ENCODE data around the gene ANAPC5. TPM values are rescaled to one million over a fixed set of nuclear protein-coding genes. Genes with fewer than 3 reads are reported as not detected.
A peak's percentile ranks its signal among the peaks of the same experiment; 100 is the strongest.

ANAPC5 gene
- total and polyA plus RNA-seq, 12 donors, result 81.3 to 204 (median 96.6) TPM

DNA sequence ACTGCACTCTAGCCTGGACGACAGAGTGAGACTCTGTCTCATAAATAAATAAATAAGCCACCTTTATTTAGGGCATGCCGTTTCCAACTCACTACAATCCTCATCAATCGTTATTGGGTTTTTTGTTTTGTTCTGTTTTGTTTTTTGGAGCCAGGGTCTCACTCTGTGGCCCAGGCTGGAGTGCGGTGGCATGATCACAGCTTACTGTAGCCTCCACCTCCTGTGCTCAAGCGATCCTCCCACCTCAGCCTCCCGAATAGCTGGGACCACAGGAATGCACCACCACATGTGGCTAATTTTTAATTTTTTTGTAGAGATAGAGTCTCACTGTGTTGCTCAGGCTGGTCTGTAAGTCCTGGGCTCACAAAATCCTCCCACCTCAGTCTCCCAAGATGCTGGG lies 3.6 kb upstream of the ANAPC5 start:
- no peaks in the 10 kb centered on the region for H3K27me3 ChIP-seq
- no peak overlapping the region for H3K4me3 ChIP-seq
- WGBS, 4 donors, result 73 to 82% (median 81%) methylated on average over 6 of the region's 6 CpGs
- intact Hi-C loops (cut with DNase I), result no loop called here
- TF ChIP-seq, protein P1, sequence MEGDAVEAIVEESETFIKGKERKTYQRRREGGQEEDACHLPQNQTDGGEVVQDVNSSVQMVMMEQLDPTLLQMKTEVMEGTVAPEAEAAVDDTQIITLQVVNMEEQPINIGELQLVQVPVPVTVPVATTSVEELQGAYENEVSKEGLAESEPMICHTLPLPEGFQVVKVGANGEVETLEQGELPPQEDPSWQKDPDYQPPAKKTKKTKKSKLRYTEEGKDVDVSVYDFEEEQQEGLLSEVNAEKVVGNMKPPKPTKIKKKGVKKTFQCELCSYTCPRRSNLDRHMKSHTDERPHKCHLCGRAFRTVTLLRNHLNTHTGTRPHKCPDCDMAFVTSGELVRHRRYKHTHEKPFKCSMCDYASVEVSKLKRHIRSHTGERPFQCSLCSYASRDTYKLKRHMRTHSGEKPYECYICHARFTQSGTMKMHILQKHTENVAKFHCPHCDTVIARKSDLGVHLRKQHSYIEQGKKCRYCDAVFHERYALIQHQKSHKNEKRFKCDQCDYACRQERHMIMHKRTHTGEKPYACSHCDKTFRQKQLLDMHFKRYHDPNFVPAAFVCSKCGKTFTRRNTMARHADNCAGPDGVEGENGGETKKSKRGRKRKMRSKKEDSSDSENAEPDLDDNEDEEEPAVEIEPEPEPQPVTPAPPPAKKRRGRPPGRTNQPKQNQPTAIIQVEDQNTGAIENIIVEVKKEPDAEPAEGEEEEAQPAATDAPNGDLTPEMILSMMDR (IDR thresholded peaks at IDR 0.05), result no peak
- TF ChIP-seq POLR2A (IDR thresholded peaks at IDR 0.05), result no peak
- DNase-seq, result no peak
- H3K36me3 ChIP-seq (replicated peaks in 1 of 2), result no peaks in the 10 kb centered on the region
- no peaks in the 10 kb centered on the region for H3K9me3 ChIP-seq (replicated peaks in 1 of 3)
- no peak overlapping the region for H3K27ac ChIP-seq
- peaks cover 8% of the 10 kb centered on the region in 2 donors for H3K4me1 ChIP-seq (replicated peaks in 1 of 2)

DNA sequence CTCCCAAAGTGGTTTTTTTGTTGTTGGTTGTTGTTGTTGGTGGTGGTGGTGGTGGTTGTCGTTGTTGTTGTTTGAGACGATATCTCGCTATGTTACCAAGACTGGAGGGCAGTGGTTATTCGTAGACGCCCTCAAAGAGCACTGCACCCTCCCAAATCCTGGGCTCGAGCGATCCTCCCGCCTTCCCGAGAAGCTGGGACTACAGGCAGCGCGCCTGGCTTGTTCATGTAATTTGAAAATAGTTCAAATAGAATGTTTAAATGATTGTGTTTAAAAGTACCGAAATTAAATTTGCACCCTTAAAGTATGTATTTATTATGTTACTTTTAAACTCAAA lies 439 bp upstream of the ANAPC5 start:
- no peaks in the 10 kb centered on the region for H3K9me3 ChIP-seq (replicated peaks in 1 of 3)
- no peak for DNase-seq
- TF ChIP-seq, protein P1 (IDR thresholded peaks at IDR 0.05), result no peak
- no peak for TF ChIP-seq POLR2A (IDR thresholded peaks at IDR 0.05)
- H3K27me3 ChIP-seq, result no peaks in the 10 kb centered on the region
- peak overlapping the region in 2 of 5 donors; percentile 13 to 86 for H3K27ac ChIP-seq
- peaks cover 10 to 11% of the 10 kb centered on the region in 2 donors for H3K4me1 ChIP-seq (replicated peaks in 1 of 2)
- intact Hi-C loops (cut with DNase I), result no loop called here
- H3K36me3 ChIP-seq (replicated peaks in 1 of 2), result no peaks in the 10 kb centered on the region
- WGBS, 4 donors, result 0 to 1% (median 1%) methylated on average over 1 to 12 of the region's 12 CpGs
- peak overlapping the region in 2 of 4 donors; percentile 32 to 79 for H3K4me3 ChIP-seq

DNA sequence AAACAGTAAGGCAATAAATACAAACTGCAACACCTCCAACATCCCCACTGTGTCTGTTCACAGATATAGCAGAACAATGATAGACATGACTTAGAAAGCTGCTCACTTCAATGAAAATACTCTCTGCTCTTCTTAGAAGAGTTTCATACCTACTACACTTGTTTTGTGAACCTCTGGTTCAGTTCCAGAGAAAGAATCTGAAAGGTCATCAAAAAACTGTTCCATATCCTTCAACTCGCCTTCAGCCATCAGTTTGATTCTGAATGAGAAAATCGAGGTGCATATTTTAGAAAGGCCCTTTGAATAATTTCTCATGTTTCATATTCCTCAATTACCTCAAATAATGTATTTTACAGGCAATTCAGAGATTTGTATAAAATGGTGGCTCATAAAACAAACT lies 5.5 kb downstream of the ANAPC5 start:
- Histone ChIP-seq H3K27me3 (no peaks in the 10 kb centered on the region), H3K27ac (no peak overlapping the region), H3K9me3 (replicated peaks in 1 of 3) (no peaks in the 10 kb centered on the region), H3K4me1 (replicated peaks in 1 of 2) (peaks cover 10 to 11% of the 10 kb centered on the region in 2 donors), H3K4me3 (no peak overlapping the region), H3K36me3 (replicated peaks in 1 of 2) (peaks cover 0 to 52% of the 10 kb centered on the region in 2 donors)
- TF ChIP-seq, protein P1 (IDR thresholded peaks at IDR 0.05), result no peak
- no peak for TF ChIP-seq POLR2A (IDR thresholded peaks at IDR 0.05)
- intact Hi-C loops (cut with DNase I), result no loop called here
- 69 to 89% (median 79%) methylated on average over 2 of the region's 2 CpGs for WGBS, 4 donors
- DNase-seq, result no peak

DNA sequence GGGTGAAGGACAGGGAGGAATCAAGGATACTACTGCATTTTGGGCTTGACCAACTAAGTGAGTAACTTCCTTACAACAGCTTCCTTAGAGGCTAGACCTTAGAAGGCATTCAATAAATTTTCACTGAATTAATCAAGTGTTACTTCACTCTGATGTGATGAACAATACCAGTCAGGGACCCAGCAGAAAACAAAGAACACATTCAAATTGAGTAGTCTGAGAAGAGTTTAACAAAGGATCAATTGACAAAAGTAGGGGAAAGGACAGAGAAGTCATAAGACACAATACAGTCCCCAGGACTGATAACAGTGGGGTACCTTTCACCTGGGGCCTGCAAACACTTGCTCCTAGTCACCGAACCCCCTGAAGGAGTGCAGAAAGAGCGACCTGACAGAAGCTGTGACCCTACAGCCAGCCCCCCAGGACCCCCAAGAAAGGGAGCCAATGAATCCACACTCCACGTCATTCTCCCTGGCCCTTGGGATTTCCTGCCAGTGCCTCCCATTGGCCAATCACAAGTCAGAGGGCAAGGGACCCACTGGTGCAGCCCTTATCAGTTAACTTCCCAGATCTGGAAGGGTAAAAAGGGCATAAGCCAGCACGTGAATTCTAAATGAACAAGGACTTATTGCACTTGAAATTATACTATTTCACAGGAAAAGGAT lies 6.9 kb downstream of the ANAPC5 start:
- TF ChIP-seq, protein P1 (IDR thresholded peaks at IDR 0.05), result no peak
- TF ChIP-seq POLR2A (IDR thresholded peaks at IDR 0.05), result no peak
- WGBS, 4 donors, result 82 to 93% (median 85%) methylated on average over 4 of the region's 4 CpGs
- Histone ChIP-seq H3K36me3 (replicated peaks in 1 of 2) (peaks cover 0 to 67% of the 10 kb centered on the region in 2 donors), H3K4me3 (no peak overlapping the region), H3K27ac (no peak overlapping the region), H3K27me3 (no peaks in the 10 kb centered on the region), H3K9me3 (replicated peaks in 1 of 3) (no peaks in the 10 kb centered on the region), H3K4me1 (replicated peaks in 1 of 2) (no peaks in the 10 kb centered on the region)
- intact Hi-C loops (cut with DNase I), result no loop called here
- DNase-seq, result no peak
